Skin epidermis (tissue), 12 donors: Measurements from ENCODE around the gene RGMB.
"Not testable (repeated sequence)": the region's sequence is repeated elsewhere in the genome, so short reads cannot be mapped to it uniquely, and the experiment has no call there.

ENCODE experiments used
- H3K27ac ChIP-seq, 21 experiments: fragments of 200-600 bp; sonication (generic) in 11 of 21; one replicate each; pipeline ENCODE4 v1.5.0; 2020; ENCODE audit warnings: mild to moderate bottlenecking in 3 of 21, inconsistent platforms in 2 of 21, moderate library complexity in 2 of 21
- H3K4me3 ChIP-seq, 7 experiments: fragments of 200-600 bp; sonication (generic) in 2 of 7; one replicate each; pipeline ENCODE4 v1.5.0; 2020; ENCODE audit warnings: inconsistent platforms in 2 of 7, mild to moderate bottlenecking in 2 of 7, moderate library complexity in 1 of 7

The RGMB gene, protein sequence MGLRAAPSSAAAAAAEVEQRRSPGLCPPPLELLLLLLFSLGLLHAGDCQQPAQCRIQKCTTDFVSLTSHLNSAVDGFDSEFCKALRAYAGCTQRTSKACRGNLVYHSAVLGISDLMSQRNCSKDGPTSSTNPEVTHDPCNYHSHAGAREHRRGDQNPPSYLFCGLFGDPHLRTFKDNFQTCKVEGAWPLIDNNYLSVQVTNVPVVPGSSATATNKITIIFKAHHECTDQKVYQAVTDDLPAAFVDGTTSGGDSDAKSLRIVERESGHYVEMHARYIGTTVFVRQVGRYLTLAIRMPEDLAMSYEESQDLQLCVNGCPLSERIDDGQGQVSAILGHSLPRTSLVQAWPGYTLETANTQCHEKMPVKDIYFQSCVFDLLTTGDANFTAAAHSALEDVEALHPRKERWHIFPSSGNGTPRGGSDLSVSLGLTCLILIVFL

DNA sequence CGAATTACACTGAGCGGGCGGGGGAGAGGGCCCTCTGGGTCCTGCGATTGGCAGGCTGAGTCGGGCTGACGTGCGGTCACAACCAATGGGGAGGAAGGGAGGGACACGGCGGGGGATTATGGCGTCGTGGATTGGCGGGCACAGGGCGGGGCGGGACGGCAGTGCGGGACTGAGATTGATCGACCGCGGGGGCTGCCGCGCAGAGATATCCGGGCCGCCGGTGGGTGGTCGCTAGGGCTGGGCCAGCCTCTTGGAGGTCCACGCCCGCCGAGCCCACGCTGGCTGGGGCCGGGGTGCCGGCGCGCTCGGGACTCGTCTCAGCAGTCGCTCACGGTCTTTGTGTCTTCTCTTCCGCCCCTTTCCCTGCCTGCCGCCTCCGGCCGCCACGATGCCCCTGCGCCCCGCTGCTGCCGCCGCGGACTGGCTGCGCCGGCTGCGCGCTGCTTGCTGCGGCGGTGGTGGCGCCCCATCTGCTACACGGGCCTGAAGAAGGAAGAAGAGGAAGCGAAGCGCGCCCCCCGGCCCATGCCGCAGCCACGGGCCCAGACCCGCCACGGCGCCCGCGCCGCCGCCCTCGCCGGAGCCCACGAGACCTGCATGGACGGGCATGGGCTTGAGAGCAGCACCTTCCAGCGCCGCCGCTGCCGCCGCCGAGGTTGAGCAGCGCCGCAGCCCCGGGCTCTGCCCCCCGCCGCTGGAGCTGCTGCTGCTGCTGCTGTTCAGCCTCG lies at the start of gene RGMB:
Gene RGMB (plus strand): TSS at position 200 of the 728 bp plus-strand sequence. CDS start 408 bp downstream, at position 608.
- Histone ChIP-seq H3K27ac (peak within 1 kb of the TSS; percentile 52 to 96 (median 90)), H3K4me3 (peak within 1 kb of the TSS; percentile 59 to 97 (median 90))

DNA sequence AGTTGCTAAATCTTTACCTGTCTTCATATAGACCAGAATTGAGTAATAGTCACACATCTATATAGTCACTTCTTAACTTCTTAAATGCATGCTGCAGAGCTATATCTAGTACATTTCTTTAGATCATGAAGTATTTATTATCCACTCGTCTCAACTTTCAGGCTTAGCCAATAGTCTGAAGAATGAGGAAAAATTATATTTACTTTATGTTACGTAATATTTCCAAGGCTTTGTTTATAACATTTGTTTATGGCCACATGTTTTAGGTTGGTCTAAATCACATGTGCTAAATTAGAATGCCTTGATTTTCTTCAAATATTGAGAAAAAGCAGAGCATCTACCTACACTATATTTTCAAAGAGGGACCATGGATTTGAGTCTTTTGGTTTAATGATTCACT lies 47.2 kb upstream of the RGMB start:
- Histone ChIP-seq H3K27ac (no peak overlapping the region), H3K4me3 (no peak overlapping the region)

DNA sequence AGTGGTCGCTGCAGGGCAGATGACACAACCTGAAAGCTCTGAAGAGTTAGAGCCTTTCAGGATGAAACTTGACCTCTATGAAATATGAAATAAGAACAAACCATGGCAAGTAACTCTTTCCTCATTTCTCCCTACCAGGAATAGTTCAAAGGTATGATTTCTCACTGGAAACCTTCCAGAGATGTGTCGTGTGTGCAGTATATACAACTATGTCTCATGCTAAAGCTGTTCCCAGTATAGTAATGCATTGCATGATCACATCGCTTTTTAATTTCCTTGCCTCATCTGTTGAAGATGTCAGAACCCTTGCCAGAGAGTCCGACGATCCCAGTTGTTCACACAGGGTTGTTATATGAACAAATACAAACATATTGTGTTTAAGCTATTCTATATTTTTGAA lies 45.8 kb upstream of the RGMB start:
- Histone ChIP-seq H3K27ac (no peak overlapping the region), H3K4me3 (no peak overlapping the region)

DNA sequence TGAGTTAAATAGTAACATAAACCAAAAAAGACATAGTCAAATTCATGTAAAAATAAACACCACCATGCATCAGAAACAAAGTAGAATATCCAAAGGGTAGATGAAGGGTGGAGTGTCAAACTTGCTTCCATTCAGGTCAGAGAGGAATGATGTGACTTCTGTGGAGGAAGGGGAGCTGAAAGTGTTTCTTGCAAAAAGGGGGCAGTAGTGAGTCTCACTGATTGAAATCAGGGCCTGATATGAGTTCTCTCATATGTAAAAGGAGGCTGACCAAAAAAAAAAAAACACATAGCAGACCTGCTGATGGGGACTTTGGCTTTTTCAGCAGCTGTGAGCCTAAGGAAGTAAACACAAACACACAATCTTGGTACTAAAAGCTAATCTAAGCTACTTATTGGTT lies 38.8 kb upstream of the RGMB start:
- Histone ChIP-seq H3K4me3 (no peak overlapping the region), H3K27ac (no peak overlapping the region)

DNA sequence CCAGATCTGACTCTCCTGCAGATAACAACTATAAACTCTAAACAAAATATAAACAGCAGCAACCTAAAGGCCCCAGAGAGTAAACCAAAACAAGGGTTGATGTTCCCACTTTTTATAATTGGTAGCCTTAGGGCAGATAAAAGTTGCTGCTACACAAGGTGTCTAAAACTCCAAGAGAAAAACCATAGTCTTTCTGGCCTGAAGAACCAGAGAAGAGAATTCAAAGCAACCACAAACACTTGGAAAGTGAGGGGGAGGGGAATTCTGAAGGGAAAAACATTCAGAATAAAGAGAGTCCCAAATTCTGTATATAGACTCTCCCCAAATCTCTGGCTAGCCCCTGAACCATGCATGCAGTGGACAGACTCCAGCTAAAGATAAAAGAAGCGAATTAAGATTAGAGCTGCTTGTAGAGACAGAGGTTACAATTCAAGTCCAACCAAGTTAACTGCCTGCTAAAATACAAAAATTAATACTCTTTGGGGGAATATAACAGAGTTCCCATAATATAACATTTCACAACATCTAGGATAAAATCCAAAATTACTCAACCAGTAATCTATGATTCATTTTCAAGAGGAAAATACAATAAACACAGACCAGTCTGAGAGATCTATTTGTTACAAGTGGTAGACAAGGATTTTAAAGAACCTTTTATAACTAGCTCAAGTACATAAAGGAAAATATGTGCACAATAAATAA lies 37.5 kb upstream of the RGMB start:
- H3K4me3 ChIP-seq, result no peak overlapping the region
- H3K27ac ChIP-seq, result no peak overlapping the region

DNA sequence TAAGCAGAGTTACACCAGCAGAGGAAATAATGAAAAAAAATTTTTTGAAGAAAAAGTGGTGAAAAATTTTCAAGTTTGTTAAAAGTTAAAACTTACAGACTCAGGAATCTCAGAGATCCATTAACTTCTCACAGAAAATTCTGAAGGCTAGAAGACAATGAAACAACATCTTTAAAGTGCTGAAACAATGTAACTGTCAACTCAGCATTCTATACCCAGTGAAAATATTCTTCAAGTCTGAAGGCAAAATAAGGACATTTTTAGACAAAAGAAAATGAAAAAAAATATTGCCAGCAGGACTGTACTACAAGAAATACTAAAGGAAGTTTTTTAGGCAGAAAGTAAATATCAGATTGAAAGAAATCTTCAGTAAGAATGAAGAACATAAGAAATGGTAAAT lies 36.7 kb upstream of the RGMB start:
- Histone ChIP-seq H3K4me3 (no peak overlapping the region), H3K27ac (no peak overlapping the region)

DNA sequence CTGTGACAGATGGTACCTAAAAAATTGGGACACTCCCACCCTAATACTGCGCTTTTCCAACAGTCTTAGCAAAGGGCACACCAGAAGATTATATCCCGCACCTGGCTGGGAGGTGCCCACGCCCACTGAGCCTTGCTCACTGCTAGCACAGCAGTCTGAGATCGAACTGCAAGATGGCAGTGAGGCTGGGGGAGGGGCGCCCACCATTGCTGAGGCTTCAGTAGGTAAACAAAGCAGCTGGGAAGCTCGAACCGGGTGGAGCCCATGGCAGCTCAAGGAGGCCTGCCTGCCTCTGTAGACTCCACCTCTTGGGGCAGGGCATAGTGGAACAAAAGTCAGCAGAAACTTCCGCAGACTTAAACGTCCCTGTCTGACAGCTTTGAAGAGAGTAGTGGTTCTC lies 36.0 kb upstream of the RGMB start:
- H3K4me3 ChIP-seq, H3K27ac ChIP-seq: not testable (repeated sequence)

DNA sequence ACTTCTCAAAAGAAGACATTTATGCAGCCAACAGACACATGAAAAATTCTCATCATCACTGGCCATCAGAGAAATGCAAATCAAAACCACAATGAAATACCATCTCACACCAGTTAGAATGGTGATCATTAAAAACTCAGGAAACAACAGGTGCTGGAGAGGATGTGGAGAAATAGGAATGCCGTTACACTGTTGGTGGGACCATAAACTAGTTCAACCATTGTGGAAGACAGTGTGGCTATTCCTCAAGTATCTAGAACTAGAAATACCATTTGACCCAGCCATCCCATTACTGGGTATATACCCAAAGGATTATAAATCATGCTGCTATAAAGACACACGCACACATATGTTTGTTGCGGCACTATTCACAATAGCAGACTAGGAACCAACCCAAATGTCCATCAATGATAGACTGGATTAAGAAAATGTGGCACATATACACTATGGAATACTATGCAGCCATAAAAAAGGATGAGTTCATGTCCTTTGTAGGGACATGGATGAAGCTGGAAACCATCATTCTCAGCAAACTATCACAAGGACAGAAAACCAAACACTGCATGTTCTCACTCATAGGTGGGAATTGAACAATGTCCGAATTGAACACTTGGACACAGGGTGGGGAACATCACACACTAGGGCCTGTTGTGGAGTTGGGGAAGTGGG lies 34.8 kb upstream of the RGMB start:
- not testable (repeated sequence) for H3K27ac ChIP-seq, H3K4me3 ChIP-seq

DNA sequence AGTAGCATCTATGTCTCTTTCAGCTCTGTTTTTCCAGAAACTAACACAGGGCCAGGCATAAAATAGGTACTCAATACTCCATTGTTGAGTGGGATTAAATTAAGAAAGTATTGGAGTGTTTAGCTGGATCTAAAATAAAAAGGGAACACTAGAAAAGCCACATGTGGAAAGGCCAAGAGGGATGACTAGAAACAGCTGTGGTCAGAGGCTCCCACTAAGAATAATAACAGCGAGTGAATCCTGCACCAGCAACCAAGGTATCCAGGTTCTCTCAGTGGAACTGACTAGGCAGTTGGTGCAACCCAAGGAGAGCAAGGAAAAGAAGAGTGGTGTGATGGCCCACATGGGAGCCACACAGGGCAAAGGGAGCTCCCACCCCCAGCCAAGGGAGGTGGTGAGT lies 31.5 kb upstream of the RGMB start:
- H3K27ac ChIP-seq, result no peak overlapping the region
- no peak overlapping the region for H3K4me3 ChIP-seq

DNA sequence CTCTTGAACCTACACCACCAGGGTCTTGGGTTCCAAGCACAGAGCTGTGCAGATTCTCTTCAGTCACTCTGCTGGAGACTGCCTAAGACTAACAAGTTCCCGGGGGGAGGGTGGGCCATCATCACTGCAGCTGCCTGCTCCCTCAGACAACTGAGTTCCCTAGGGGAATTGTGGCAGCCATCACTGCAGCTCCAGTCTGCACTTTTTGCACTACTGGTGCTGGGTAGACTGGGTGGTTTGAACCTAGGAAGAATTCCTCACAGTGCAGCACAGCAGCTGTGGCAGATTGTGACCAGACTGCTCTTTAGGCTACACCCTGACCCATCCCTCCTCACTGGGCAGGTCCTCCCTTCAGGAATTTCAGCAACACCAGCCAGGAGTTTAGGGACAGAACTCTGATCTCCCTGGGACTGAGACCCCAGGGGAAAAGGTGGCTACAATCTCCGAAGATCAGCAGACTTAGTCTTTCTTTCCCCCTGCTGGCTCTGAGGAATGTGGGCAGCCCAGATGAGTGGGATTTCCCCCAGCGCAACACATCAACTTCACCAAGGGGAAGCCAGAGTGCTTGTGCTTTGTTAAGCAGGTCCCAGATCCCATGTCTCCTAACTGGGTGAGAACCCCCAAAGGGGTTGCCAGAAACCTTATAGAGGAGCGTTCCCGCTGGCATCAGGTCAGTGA lies 30.9 kb upstream of the RGMB start:
- Histone ChIP-seq H3K4me3 (no peak overlapping the region), H3K27ac (no peak overlapping the region)

DNA sequence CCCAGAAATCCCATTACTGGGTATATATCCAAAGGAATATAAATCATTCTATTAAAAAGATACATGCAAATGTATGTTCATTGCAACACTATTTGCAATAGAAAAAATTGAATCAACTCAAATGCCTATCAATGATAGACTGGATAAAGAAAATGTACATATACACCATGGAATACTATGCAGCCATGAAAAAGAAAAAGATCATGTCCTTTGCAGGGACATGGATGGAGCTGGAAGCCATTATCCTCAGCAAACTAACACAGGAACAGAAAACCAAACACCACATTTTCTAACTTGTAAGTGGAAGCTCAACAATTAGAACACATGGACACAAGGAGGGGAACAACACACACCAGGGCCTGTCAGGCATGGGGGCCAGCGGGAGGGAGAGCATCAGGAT lies 25.2 kb upstream of the RGMB start:
- not testable (repeated sequence) for H3K4me3 ChIP-seq, H3K27ac ChIP-seq

DNA sequence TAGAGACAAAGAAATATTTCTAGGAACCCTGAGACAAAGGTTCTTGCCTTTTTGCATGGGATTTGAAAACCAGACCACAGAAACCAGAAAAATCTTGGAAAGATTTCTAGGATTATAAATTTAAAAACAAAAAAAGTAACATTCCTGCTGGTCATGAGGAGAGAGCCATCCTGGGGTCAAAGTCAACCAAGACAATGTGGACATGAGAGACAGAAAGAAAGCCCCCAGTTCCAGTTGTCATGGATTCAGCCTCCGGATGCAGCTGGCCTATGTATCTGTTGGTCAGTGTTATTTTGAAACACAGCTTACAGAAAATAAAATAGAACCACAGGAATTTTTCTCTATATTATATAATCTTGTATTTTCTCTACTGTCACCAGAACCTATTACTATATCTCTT lies 24.4 kb upstream of the RGMB start:
- Histone ChIP-seq H3K27ac (no peak overlapping the region), H3K4me3 (no peak overlapping the region)

DNA sequence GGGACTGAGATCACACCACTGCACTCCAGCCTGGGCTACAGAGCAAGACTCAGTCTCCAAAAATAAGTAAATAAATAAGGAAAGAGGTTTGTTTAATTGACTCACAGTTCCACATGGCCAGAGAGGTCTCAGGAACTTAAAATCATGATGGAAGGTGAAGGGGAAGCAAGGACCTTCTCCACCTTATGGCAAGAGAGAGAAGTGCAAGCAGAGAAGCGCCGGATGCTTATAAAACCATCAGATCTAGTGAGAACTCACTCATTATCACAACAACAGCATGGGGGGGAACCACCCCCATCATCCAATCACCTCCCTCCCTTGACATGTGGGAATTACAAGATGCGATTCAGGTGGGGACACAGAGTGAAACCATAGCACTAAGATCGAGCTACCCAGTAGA lies 22.8 kb upstream of the RGMB start:
- no peak overlapping the region for H3K27ac ChIP-seq
- H3K4me3 ChIP-seq, result no peak overlapping the region

DNA sequence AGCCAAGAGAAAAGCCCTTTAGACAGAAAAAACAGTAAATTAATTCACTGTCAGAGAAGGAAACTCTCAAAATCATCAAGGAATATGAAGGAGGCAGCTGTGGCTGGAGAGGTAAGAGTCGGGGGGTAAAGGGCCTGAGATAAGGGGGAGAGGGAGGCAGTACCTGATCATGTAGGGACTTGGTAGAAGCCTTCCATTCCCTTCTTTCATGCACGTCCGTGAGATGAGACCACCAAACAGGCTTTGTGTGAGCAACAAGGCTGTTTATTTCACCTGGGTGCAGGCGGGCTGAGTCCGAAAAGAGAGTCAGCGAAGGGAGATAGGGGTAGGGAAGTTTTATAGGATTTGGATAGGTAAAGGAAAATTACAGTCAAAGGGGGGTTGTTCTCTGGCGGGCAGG lies 21.1 kb upstream of the RGMB start:
- H3K27ac ChIP-seq, result not testable (repeated sequence)

DNA sequence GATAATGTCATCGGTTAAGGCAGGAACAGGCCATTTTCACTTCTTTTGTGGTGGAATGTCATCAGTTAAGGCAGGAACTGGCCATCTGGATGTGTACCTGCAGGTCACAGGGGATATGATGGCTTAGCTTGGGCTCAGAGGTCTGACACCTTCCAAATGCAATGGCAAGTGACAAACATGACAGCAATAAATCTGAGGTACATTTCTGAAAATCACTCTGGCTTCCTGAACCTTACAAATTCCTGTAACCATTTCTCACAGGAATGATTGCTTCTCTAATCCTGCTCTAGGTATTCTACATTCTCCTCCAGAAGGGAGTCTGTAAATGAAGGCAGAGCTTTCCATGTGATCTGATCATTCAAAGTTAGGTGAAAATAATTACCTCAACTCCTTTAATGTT lies 20.7 kb upstream of the RGMB start:
- H3K4me3 ChIP-seq, H3K27ac ChIP-seq: not testable (repeated sequence)

More for the DNA sequence above, 21.1 kb upstream of the RGMB start:
- not testable (repeated sequence) for H3K4me3 ChIP-seq

DNA sequence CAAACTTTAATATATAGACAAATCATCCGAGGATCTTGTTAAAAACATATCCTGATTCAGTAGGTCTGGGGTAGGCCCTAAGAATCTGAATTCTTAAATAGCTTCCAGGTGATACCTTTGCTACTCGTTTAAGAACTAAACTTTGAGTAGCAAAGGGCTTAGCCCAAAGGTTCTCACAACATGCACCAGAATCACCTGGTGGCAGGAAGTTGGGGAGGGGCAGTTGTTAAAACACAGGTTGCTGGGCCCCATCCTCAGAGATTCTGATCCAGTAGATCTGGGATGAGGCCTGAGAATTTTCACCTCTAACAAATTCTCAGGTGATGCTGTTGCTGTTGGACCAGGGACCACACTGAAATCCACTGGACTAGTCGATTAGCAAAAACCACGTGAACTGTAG lies 20.0 kb upstream of the RGMB start:
- H3K4me3 ChIP-seq, result no peak overlapping the region
- H3K27ac ChIP-seq, result no peak overlapping the region

DNA sequence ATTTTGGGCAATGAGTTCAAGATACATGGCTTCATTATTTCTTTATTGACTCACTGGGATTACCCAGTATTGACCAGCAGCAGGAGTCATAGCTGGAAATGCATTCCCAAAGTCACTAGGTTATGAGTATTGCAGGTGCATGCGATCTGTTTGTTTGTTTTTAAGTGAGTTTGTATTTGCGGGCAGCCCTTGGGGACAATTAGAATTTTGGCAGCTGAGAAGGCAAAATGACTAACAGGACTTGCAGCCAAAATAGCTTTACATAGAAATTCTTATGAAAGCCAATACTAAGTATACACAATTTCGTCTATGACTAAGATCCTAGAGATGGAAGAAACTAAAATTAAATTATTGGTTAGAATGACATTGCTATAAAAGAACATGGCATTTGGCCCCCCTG lies 18.1 kb upstream of the RGMB start:
- Histone ChIP-seq H3K4me3 (no peak overlapping the region), H3K27ac (no peak overlapping the region)

DNA sequence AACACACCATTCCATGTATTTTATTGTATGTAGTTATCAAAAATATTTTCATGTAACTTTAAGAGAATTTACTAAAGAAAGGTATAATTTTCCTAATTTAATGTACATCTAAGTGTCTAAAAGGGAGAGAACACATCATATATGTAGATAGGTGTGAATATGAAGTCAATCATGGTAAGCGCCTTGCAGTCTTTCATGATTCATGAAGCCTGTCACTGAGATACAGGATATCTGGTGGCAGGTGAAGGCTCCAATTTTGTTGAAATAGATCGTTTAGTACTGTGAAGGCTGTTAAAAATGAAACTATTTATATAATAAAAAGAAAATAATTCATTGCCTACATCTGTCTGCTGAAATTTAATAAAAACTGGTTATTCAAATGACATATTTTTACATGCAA lies 15.5 kb upstream of the RGMB start:
- Histone ChIP-seq H3K4me3 (no peak overlapping the region), H3K27ac (no peak overlapping the region)

DNA sequence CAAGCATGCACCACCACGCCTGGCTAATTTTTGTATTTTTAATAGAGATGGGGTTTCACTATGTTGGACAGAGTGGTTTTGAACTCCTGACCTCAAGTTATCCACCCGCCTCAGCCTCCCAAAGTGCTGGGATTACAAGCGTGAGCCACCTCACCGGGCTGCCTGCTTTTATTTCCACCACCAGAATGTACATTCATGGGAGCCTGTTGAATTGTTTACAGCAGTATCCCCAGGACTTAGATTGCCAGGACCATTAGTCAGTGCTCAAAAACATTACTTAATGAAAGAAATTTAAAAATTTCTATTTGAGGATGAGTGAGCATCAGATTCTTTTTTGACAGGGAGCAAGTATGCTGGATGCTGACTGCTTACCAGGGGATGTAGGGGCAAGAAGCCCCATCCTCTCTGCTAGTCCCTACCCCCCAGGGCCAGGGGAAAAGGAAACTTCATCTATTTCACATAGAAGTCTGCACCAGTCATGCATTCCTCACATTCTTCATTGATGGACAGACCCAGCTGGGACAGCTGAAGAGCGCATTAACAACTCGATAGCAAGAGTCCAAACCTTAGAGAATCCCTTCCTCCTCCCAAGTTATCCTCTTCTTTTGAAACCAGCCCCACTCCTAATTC lies 10.3 kb upstream of the RGMB start:
- H3K4me3 ChIP-seq, result no peak overlapping the region

More for the DNA sequence above, 10.3 kb upstream of the RGMB start:
- H3K27ac ChIP-seq, result no peak overlapping the region
